ENCODE results near the gene CYB561D1. TPM values are rescaled to one million over a fixed set of nuclear protein-coding genes. Genes with fewer than 3 reads are reported as not detected.
A peak's percentile ranks its signal among the peaks of the same experiment; 100 is the strongest.

The CYB561D1 gene
- total RNA-seq, 1 experiment from 2014 or later: 5.6 TPM

GRCh38 chr1:109527846-109528695, 34.2 kb downstream of the CYB561D1 start:
- no peak for DNase-seq (ENCODE audit: low read depth)

- no peak for DNase-seq (ENCODE audit: low read depth)
These were observed 34.8 kb downstream of the CYB561D1 start for GRCh38 chr1:109528712-109529111.

GRCh38 chr1:109529881-109530456, 36.1 kb downstream of the CYB561D1 start:
- peak; percentile 57 for DNase-seq (ENCODE audit: low read depth)

- DNase-seq (ENCODE audit: low read depth): no peak
These were observed 36.7 kb downstream of the CYB561D1 start for GRCh38 chr1:109530457-109531087.

GRCh38 chr1:109531380-109531779, 37.5 kb downstream of the CYB561D1 start:
- no peak for DNase-seq (ENCODE audit: low read depth)

- no peak for DNase-seq (ENCODE audit: low read depth)
These were observed 38.0 kb downstream of the CYB561D1 start for GRCh38 chr1:109531826-109532364.

- peak; percentile 69 for DNase-seq (ENCODE audit: low read depth)
These were observed 38.7 kb downstream of the CYB561D1 start for GRCh38 chr1:109532365-109533136.

GRCh38 chr1:109534307-109534858, 40.5 kb downstream of the CYB561D1 start:
- no peak for DNase-seq (ENCODE audit: low read depth)

- DNase-seq (ENCODE audit: low read depth): no peak
These were observed 41.6 kb downstream of the CYB561D1 start for GRCh38 chr1:109535481-109535880.

GRCh38 chr1:109535971-109536491, 42.1 kb downstream of the CYB561D1 start:
- peak; percentile 51 for DNase-seq (ENCODE audit: low read depth)

GRCh38 chr1:109537450-109538178, 43.7 kb downstream of the CYB561D1 start:
- no peak for DNase-seq (ENCODE audit: low read depth)

GRCh38 chr1:109538827-109539555, 45.1 kb downstream of the CYB561D1 start:
- no peak for DNase-seq (ENCODE audit: low read depth)

- no peak for DNase-seq (ENCODE audit: low read depth)
These were observed 45.8 kb downstream of the CYB561D1 start, which contains the start of gene GPR61 for GRCh38 chr1:109539676-109540075. GPR61 (plus strand) TSS chr1:109539872; CDS start chr1:109543023, 3,151 bp downstream.

- no peak for DNase-seq (ENCODE audit: low read depth)
These were observed 47.2 kb downstream of the CYB561D1 start for GRCh38 chr1:109541102-109541501.

GRCh38 chr1:109542657-109543056, 48.8 kb downstream of the CYB561D1 start:
- DNase-seq (ENCODE audit: low read depth): no peak

- no peak for DNase-seq (ENCODE audit: low read depth)
These were observed 49.5 kb downstream of the CYB561D1 start for GRCh38 chr1:109543283-109543987.

GRCh38 chr1:109543988-109544735, 50.3 kb downstream of the CYB561D1 start:
- no peak for DNase-seq (ENCODE audit: low read depth)
